GM19452 (cell line): Measurements from ENCODE around the gene OR13J1.
"Not testable (repeated sequence)": the region's sequence is repeated elsewhere in the genome, so short reads cannot be mapped to it uniquely, and the experiment has no call there.

Experiments
- ATAC-seq: cut with Tn5 transposase; IDR thresholded peaks from one replicate; pipeline ENCODE4 v1.9.1; 2021; ENCODE audit not compliant: unreplicated experiment

Gene OR13J1, protein sequence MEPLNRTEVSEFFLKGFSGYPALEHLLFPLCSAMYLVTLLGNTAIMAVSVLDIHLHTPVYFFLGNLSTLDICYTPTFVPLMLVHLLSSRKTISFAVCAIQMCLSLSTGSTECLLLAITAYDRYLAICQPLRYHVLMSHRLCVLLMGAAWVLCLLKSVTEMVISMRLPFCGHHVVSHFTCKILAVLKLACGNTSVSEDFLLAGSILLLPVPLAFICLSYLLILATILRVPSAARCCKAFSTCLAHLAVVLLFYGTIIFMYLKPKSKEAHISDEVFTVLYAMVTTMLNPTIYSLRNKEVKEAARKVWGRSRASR

DNA sequence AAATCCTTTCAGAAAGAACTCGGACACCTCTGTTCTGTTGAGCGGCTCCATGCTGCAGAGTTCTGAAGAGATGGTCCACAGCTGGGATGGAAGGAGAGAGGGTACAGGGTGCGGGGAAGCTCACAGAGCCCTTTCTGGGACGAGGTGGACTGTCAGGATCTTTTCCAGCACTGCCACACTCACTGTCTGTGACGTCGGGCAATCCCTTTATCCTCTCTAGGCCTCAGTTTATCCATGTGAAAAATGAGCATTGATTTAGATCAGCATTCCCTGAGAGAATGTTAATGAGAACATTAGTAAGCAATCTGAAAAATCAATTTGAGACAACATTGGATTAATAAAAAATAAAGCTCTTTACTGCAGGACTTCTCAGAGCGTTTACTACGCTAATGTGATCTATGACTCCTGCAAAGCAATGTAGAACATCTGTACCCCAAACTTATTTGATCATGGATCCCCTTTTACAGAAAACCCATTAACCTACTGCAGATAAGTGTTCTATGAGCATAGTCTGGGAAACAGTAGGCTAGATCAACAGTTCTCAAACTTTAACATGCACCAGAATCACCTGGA, at the start of gene OR13J1:
OR13J1 (minus strand) TSS at position 51 of the 573 bp plus-strand sequence; CDS start at position 51, 0 bp downstream.
- no peak for ATAC-seq

DNA sequence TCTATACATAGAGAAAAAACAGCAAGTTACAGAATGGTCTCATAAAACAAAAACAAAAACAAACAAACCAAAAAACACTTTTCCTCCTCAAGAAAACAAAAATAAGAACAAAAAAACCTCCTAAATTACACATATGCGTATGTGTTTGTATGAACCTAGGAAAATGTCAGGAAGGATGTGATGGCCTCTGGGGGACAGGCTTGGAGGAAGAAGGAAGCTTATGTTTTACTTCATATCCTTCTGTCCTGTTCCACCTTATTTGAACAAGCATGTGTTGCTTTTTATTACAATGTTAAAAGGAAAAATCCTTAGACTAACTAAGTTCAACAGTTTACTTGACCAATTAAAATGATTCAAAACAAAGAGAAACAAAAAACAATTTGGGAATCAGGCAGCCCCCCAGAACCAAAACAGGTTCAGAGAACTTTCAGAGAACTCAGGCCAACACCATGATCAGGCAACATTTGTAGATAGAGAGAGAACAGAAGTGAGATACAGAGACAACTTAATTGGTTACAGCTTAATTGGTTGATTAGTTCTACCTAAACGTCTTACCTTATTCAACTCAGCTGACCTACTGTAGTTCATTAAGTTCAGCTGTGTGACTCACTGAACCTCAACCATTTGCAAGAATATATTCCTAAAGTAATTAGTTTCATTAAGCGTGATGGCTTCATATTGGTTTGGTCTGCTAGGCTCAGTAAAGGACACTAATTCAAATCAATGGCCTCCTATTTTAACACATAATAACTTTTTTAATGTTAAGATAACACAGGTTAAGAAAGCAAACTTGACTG, 49.2 kb upstream of the OR13J1 start:
- no peak for ATAC-seq

DNA sequence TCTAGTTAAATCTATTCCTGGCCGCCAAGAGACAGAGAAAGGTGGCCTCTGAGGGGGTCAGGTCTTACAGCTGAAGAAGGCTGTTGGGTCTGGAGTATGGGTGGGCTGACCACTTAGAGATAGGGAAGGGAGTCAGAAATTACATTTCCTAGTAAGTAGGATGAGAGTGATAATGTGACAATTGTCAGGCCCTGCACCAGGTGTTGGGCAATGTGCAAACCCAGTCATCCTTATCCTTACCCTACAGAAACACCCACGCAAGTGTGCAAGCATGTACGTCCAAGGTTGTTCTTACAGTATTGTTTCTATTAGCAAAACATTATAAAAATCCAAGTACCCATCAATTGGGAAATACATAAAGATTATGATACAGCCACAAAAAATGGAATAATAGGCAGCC, 48.6 kb upstream of the OR13J1 start:
- ATAC-seq, result no peak

DNA sequence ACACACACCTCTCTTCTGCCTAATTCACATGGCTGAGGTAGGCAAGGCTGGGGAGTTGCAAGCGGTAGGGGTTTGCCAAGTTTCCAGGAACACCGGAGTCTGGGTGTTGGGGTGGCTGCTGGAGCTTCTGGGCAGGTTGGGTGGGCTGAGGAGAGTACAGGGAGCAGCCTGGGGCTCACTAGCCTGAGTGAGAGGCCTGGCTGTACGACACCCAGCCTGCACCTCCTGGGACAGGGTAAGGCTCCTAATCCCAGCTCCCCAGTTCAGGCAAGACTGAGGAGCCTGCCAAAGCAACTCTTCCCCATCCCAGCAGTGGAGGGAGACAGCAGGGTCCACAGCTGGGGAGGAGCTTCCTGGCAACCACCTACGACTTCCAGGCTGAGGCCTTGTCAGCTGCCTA, 47.1 kb upstream of the OR13J1 start:
- no peak for ATAC-seq

DNA sequence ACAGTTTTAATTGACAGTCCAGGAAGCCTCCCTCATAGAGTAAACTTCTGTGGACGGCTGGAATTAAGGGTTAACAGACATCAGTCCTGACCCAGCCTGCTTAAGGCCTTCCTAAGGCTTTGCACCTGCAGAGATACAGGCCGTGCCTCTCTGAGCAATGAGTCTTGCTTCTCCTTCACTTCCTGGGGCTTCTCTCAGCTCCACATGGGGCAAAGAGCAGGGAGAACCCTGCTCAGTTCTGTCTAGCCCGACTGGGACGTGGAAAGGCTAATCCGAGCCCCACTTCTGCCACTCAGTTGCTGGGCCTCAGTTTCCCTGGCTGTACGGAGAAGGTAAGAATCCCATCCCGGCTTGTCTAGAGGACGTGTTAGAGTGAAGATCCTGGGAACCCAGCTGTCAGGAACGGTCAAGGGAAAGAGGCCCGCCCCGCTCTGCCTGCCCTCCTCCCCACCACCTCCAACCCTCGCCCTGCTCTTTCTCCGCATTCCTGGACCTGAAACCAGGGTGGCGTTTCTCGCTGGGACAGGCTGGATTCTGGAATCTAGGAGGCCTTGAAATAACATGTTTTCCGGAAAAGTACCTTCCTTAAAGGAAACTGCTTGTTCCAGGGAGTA, 45.6 kb upstream of the OR13J1 start:
- ATAC-seq, result no peak

DNA sequence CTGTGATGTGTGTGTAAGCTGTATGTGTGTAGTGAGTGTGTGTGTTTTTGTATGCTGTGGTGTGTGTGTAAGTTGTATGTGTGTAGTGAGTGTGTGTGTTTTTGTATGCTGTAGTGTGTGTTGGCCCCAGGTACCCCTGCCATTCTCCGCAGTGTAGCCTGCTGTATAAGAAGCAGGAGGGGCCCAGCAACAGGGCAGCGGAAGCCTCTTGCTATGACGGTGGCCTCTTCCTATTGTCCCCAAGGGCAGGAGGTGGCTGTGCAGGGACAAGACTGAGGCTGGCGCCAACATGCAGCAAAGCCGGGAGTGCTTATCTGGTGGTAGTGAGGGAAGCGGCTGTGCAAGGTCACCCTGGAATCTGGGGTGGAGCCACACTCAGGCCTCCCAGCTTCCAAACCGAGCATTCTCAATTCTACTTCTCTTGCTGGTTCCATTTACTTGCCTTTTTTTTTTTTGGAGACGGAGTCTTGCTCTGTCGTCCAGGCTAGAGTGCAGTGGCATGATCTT, 44.2 kb upstream of the OR13J1 start:
- no peak for ATAC-seq

DNA sequence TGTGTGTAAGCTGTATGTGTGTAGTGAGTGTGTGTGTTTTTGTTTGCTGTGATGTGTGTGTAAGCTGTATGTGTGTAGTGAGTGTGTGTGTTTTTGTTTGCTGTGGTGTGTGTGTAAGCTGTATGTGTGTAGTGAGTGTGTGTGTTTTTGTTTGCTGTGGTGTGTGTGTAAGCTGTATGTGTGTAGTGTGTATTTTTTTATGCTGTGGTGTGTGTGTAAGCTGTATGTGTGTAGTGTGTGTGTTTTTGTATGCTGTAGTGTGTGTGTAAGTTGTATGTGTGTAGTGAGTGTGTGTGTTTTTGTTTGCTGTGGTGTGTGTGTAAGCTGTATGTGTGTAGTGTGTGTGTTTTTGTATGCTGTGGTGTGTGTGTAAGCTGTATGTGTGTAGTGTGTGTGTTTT, 43.2 kb upstream of the OR13J1 start:
- not testable (repeated sequence) for ATAC-seq

DNA sequence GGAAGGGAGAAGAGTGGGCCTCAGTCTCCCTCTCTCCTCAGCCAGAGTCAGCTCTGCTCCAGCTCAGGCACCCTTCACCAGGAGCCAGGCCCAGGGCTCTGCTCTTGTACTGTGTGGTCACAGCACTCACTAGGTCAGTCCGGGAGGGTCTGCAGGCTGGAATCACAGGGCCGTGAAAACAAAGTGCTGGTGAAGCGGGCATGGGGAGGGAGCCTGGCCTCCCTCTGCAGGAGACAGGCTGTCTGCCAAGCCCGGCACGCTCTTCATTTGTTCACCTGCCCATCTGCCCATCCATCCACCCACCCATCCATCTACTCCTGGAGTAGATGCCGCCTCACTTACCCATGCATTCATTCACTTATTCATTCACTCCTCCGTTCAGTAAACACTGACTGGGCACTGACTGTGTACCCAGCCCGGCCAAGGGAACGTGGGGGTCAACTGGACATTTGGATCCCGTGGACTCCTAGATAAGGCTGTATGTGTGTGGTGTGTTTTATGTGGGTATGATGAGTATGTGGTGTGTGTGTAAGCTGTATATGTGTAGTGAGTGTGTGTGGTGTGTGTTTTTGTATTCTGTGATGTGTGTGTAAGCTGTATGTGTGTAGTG, 42.7 kb upstream of the OR13J1 start:
- ATAC-seq, result no peak

DNA sequence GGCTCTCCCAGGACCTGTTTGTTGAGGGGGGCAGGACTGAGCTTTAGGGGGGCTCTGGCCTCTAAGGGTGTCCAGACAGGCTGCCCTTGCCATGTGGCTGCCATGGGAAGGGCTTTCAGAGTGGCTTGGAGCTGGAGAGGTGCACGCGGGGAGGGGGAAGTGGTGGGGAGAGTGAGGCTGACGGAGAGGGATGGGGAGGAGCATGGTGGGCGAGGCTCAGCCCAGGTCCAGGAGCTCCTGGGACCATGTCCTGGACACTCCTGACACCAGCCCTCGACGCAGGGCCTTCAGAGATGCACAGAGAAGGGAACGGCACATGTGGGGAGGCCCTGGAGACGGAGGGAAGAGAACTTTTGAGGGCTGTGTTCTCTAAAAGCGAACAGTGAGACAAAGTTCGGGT, 41.5 kb upstream of the OR13J1 start:
- no peak for ATAC-seq

DNA sequence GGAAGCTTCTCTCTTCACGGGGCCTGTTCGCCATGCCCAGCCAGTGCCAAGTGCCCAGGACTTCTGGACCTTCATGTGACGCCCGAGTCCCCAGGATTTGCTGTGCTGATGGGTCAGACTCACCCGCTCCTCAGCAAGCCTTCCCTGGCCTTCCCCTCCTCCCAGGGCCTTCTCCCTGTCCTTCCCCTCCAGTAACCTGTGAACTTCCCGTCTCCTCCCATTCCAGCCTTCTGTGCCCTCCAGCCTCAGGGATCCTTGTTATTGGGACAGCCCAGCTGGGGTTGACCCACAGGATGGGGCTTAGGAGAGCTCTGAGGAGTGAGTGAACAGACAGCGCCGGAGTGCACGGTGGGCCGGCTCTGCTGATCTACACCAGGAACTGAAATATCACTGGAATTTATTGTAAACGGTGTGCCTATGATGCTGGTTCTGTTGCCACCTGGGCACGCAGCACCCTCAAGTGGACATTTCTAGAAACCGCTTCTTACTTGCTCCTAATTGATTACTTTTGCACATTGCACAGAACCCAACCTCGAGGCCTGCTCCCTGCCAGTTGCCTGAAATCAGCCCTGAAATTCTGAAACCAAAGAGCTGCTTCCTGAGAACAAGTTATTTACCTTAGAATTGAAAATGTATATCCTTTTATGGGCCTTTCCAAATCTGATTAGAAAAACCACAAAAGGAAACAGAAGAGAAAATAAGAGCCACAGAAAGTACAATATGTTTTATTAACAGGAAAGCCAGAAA, 40.6 kb upstream of the OR13J1 start:
- no peak for ATAC-seq

DNA sequence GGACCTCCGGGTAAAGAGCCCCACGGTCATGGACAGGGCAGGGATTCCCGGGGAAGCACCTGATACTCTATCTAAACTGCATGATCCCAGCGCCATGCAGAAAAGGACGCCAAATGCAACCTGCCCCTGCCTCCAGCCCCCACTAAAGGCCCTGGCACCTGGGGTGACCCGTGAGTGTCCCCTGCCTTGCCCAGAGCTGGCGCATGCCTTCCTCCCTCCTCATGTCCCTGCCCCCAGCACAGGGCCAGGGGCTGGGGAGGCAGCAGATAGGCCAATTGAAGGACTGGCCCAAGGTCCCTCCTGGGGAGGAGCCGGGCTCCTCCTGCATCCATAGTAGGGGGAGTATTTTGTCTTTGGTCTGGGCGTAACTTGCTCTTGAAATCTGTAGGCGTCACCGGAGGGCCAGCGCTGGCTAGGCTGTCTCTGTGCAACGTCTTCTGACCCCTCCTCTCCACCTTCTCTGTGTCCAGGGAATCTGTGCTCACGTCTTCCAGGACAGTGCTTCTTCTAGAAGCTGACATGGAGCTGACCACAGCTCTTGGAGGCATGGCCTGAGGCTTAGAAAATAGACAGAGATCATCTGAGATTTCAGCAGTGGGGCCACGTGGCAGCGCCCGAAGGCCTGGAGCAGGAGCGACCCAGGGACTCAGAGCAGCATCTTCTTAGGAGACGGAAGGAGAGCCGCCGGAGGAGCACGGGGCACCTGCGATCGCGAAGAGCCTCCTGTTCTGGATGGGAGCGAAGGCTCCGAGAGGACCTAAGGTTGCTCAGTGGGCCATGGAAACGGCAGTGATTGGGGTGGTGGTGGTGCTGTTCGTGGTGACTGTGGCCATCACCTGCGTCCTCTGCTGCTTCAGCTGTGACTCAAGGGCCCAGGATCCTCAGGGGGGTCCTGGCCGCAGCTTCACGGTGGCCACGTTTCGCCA, 39.7 kb upstream of the OR13J1 start:
- no peak for ATAC-seq

DNA sequence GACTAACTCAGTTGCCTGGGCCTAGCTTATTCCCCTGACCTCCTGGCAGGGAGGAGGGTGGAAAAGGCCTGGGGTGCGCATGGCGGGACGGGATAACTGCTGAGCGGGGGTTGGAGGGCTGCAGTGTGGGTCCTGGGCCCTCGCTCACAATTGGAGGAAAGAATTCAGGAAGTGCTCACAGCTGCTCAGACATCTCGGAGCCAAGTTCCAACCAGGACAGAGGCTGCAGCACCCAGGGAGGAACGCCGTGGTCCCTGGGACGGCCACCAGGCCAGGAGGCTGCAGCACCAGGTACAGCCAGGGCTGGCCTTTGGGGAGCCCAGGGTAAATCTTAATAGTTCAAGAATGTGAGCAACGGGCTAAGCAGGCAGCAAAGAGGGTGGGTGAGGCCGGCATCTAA, 39.1 kb upstream of the OR13J1 start, which contains the start of gene SPAAR:
SPAAR (plus strand) TSS at position 217 of the 400 bp plus-strand sequence. CDS start 974 bp downstream, outside the sequence.
- no peak for ATAC-seq

DNA sequence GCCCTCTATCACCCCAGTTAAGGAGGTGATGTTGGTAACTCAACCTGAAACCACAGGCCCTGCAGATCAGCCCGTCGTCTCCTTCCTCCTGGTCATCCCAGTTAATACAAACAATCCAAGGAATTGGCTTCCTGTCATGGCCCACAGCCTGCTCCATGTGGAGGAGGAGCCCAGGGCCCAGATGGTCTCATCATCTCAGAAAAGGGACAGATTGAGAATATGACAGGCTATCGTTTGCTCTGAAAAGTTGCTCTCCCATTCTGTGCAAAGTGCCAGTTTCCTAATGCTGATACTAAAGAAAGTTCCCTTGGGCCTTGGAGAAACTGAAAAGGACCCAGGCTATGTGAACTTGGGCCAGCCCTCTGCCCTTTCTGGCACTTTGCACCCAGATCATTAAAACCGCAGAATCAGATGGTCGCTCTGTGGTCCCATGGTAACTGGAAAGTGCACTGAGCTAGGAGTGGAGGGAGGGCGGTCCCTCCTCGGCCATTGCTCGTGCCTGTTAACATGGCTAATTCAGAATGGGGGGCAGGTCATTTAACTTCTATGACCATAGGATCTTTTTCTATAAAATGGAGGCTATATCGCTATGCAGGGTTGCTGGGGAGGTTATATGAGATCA, 38.4 kb upstream of the OR13J1 start:
- ATAC-seq, result no peak

DNA sequence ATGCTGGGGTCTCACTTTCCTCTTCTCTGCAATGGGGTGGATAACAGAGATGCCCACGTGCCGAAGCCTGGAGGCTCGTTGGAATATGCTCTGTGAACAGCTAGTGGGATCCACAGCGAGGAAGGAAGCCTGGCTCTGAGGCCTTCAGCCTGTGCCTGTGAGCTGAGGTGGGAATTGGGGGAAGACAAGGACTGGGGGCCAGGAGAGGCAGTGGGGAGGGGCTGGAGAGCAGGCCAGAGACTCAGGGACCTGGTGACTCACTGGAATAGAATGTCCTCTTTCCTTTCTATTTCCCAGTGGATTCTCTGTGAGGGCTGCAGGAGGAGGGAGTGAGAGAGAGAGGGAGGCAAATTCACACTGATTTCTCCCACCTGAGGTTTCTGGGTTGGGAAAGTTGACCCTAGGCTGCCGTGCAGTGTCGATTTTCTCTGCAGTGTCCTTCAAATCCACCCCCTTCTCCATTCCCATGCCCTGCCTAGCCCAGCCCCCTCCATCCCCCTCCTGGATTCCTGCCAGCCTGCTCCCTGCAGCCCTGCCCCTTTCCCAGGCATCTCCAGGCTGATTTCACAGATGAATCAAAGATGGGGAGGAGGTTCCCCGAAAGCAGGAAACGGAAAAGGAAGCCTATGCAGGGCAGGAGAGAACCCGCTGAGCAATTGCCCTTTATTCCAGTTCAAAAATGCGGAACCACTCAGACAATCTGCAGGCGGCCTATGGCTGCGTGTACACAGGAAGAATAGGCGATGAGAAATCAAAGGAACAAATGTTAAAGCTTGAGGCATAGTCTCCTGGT, 37.7 kb upstream of the OR13J1 start:
- ATAC-seq, result no peak

DNA sequence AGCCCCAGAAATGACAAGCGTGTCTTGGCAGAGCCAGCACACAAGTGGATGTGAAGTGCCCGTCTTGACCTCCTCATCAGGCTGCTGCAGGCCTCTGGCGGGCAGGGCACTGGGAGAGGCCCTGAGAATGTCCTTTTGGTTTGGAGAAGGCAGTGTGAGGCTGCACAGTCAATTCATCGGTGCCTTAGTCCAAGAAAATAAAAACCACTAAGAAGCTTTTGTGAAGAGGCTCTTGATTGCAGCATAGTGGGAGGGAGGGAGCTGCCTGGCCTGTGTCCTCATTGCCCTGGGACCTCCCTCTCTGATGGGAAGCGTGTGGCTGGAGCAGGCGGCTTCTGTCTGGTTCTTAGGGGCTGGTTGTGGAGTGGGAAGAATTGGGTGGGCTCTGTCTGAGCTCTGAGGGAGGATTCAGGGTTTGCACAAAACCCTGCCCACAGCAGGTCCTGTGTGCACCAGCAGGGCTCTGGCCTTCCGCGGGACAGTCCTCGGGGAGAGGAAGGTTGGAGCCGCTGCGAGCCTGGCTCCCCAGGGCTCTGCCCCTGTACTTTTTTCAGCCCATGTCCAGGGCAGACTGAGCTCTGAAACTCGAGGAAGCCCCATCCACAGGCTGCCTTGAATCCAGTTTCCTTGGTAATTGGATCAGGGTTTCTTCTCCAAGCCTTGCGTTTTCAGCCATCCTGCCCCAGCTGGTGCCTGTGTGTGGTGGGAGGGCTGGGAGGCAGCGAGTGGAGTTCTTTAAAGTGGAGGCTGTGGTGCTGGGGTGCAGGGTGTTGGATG, 36.9 kb upstream of the OR13J1 start:
- ATAC-seq, result no peak

DNA sequence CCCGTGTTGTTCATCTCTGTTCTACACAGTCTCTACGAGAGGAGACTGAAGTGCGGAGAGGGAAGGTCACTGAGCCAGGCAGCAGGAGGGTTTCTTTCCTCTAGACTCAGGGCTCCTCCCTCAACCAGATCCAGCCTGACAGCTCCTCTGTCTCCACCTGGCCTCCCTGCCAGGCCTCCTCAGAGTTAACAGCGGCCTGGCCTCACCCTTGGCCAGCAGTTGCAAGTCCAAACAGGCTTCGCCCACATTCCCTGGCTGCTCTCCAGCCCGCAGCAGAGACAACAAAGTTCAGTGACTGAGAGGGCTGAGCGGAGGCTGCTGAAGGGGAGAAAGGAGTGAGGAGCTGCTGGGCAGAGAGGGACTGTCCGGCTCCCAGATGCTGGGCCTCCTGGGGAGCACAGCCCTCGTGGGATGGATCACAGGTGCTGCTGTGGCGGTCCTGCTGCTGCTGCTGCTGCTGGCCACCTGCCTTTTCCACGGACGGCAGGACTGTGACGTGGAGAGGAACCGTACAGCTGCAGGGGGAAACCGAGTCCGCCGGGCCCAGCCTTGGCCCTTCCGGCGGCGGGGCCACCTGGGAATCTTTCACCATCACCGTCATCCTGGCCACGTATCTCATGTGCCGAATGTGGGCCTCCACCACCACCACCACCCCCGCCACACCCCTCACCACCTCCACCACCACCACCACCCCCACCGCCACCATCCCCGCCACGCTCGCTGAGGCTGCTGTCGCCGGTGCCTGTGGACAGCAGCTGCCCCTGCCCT, 35.9 kb upstream of the OR13J1 start, which contains the start of gene HRCT1:
HRCT1 (plus strand) TSS at position 291 of the 768 bp plus-strand sequence; CDS start at position 377, 86 bp downstream.
- ATAC-seq, result no peak
